Measurements from ENCODE around the gene DAPK1.

The DAPK1 gene

DNA sequence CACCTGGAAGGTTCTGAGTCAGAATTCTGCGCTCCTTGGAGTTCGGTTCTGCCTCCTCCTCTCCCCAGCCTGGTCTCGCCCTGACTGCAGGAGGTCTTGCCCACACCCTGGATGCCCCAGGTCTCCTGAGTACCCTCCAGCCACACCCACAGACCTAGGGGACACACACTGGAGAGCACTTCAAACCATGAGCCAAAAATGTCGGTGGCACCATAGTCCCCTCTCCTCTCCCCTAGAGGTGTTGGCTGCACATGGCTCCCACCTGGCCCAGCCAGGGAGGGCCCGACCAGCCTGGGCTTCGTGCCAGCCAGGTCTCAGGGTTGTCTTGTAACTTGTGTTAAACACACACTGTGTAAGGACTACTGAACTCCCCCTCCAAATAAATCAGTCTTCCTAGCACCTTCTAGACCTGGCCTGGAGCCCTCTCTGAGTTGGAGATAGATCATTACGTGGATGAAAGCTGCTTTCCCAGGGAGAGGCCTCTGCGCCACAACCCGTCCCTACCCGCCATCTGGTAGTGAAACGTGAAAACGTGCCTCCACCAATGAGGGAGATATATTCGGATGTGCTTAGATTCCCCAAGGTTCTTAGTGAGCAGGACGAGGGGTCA lies 178.3 kb downstream of the DAPK1 start:
- no peak for DNase-seq

DNA sequence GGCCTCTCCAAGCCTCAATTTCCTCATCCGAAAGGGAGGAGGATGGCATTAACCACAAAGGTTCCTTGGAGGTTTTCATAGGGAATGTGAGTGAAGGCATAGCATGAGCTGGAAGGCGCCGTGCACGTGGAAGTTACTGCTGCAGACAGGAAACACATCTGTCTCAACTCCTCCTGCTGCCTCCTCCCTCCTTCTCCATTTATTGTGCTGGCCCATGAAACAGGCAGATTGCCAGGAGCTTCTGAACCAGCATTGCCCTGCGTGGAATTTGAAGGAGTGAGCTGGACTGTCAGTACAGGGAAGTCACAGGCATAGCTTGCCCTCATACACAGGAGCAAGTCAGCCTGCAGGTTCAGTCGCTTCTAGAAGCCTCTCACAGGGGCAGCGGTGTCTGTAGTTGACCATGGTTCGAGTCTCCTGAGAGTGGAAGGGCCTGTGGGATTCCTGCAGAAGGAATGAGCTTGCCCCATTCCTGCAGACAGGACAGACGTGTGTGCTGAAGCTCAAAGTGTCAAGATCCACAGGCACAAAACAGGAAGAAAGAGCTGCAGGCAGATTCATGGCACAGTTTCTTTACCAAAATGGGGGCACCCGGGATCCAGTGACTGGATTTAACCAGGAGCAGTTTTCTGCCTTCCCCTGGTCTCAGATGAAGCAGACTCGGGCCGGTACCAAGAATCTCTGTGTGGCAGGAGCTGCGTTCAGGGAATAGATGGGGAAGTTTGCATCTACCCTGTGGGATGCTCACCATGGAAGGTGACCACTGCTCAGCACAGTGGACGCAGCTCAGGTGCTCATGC lies 179.5 kb downstream of the DAPK1 start:
- DNase-seq = no peak

DNA sequence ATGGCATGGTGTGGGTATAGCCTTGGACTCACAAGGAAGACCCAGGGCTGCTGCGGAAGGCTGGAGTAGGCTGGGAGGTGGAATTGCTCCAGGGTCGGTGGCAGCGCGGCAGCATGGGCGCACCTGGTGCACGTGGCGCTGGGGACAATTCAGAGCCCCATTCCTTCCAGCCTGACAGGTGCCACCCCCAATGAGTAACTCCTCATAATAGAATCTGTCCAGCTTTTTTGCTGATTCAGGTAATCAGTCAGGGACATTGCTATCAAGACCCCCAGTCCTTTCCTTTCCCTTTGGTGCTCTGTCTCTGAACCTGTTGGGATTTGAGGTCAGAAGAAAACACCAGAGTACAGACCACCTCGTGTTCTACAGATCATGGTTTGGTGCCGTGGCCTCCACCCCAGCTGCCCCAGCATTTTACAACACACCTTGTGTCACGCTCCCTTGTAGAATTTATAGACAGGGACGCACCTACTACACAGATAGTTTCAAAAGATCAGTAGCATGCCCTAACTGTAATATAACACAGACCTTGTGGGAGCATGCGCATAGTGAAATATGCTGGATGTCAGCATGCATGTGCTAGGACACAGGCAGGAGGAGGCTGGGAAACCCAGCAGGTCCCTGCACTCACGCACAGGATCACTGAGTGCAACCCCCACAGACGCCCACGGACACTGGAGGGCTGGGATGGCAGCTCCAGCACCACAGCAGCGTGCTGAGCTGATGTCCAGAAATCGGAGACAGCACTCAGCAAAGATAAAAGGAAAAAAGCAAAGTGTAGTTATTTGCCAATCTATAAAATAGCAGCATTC lies 180.3 kb downstream of the DAPK1 start:
- DNase-seq = no peak

DNA sequence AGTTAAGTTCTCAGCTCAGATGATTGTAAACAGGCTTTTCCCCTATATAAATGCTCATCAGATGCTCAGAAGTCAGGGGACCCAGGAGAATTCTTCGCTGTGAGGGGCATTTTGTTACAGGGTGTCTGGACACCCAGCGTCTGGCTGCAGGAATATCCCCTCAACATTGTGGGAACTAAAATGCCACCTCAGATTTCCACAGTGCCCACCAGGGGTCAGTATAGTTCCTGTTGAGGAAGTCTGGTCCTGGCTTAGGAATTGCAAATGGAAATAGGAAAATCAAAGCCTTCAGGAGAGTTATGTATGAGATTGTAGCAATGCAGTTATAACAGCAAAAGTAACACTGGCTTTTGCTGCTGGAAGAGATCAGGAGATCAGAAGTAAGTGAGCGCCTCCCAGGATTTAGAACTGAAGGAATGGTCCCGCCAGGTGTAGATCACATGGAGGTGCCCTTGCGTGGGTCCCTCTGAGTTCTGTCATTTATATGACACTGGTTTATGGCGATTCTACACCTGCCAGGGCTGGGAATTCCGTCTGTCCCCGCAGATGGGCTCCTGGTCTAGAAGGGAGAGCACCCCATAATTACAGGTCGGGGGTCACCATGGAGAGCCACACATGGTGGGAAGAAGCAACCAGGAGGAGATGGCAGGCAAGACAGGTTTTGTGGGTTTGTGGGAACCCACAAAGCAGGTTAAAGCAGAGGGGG lies 181.1 kb downstream of the DAPK1 start:
- DNase-seq = peak; percentile 25

DNA sequence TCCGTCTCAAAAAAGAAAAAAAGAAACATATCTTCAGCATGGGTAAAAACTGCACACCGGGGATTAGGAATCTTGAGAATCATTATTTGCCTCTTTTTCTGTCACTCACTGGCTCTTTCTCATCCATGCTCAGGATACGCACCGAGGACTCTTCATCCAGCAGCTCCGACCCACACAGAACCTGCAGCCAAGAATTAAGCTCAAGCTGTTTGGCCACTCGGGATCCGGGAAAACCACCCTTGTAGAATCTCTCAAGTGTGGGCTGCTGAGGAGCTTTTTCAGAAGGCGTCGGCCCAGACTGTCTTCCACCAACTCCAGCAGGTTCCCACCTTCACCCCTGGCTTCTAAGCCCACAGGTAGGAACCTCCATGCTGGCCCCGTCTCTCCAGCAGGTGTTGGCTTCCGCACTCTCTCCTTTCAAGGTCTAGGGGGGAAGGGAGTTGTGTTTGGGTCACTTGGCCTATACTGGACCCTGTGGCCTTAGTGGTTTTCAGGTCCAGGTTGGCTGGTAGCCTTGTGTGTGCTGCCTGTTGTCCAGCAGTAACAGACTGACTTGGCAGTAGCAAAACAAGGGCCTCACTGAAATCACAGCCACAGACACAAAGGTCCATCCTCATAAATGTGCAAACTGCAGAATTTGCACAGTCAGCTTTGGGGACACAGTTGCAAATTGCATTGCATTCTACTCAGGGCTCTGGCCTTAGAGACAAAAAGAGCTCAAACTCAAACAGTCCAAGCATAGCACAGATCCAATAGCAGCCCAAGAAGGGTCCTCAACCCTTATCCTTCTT lies 183.8 kb downstream of the DAPK1 start:
- DNase-seq = no peak

DNA sequence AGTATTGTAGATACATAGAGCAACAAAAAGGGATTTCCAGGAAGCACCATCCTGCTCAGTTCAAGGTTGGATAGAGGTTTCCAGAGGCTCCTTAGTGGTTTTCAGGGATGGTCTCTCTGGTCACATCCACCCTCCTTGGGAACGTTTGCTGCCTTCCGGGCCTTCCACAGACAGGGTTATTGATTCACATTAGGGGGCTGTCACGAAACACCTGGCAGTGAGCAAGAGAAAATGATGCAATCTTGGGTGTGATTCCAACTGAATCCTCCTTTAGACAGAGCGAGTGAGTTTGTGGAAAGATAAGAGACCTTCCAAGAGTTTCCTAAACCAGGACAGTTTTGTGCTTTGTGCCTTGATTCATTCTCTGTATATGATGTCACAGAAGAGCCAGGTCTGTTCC lies 184.4 kb downstream of the DAPK1 start:
- DNase-seq = no peak

DNA sequence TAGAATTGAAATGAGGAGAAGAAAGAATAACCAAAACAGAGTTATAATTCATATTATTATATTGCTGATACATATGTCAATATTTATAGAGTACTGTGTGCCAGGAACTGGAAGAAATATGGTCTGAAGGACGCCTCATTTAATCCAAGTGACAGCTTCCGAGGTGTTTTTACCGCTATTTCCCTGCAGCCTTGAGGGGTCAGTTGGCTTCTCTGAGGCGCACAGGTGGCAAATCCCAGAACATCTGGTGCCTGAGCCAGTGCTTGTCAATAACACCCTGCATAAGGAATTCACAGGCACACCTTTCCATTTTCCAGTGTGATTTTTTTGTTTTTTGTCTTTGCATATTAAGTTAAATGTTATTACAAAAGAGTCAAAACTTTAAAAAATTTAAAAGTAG lies 185.0 kb downstream of the DAPK1 start:
- no peak for DNase-seq

DNA sequence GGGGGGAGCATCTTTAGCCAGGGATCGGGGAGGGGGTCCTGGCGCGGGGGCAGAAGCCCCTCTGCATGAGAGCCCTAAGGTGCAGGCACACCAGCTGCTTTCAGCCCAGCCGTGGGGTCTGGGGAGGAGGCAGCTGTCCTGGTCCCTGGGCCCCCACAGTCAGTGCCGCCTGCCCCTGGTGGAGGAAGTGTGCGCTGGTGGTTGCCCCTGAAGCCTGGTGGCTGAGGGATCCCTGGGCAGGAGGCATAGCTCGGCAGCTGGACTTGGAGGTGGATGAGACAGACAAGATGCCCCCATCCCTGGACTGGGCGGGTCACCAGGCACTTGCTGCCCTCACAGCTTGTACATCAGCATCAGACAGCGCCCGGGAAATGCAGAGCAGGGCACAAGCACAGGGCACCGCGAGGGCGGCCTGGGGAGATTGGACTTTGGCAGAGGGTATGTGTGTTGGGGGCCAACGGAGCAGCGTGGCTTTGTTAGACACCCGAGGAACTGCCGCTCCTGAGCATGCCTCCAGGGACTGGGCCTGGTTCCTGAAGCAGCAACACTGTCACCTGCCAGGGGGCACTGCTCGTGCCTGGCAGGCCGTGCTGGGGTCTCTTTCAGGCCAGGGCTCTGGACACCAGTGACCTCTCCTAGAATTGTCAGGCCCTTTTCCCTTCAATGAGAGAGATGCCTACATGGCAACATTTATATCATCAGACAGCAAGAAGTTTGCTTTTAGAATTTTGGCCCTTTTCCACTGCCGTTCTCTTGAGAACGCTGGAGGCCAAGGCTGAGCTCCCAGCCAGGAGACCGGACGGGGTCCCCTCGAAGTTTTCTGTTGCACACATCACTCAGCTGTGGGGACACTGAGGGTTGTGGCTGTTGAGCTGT lies 186.3 kb downstream of the DAPK1 start:
- DNase-seq = no peak

DNA sequence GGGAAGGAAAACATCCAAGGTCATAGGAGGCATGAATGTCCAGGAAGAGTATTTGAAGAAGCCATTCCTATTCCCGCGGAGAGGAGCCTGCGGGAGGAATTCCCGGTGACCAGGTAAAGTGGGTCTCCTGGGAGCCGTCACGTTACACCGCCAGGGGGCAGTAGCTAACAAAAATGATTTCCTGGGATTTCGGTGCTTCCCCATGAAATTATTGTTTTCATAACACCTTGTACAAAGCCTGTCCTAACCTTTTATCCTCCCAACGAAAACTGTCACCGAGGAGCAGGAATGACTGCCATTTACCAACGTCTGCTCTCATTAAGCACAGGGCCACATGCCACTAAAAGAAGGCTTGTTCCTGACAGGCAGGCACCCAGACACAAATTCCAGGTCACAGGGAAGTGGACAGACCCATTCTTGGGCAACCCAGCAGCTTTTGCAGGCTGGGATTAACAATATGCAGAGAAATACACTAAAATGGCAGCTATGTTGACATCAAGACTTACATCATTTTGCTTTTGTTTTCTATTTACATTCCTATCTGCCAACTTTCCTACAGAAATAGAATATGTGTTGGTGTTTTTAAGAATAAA lies 187.1 kb downstream of the DAPK1 start:
- no peak for DNase-seq

DNA sequence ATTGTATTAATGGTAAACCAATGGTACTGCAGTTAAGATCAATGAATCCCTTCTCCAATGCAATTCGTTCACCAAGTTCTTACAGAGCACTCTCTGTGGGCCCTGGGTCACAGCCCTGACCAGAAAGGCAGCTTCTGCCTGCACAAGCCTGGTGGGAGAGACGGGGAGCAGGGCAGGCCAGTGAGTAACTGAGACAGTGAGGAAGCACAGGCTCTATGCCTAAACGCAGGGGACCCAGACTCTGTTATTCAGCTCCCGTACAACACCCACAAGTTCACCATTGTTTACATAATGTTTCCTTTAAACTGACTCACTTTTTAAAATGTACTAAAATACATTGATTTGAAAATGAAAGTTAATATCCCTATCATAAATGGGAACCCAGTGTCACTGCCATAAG lies 187.8 kb downstream of the DAPK1 start:
- DNase-seq = no peak

DNA sequence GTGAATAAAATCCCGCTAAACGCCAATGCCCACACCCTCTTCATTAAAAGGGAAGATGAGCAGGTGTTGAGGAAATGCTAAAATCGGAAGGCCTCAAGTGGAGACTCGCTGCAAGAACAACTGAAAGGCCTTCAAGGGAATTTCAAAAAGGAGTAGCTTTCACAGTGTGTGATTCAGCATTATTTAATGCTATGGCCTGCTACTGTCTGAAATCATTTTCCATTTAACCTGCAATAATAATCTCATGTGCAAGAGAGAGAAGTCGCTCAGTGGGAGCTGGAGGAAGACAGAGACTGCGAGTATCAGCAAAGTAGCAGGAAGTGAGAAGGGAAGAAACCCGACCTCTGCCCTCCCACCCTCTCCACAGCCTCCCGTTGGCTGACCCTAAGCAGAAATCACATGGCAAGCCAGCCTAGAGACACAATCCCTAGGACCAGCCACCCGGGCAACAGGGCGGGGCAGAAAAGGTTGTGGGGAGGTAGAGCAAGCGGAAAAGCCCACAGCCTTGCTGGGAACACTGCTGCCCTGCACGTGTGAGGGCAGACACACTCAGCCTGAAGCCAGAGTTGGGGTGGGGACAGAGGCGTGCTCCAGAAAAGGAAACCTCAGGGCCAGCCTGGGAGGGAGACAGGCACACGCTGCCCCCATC lies 188.3 kb downstream of the DAPK1 start:
- no peak for DNase-seq

DNA sequence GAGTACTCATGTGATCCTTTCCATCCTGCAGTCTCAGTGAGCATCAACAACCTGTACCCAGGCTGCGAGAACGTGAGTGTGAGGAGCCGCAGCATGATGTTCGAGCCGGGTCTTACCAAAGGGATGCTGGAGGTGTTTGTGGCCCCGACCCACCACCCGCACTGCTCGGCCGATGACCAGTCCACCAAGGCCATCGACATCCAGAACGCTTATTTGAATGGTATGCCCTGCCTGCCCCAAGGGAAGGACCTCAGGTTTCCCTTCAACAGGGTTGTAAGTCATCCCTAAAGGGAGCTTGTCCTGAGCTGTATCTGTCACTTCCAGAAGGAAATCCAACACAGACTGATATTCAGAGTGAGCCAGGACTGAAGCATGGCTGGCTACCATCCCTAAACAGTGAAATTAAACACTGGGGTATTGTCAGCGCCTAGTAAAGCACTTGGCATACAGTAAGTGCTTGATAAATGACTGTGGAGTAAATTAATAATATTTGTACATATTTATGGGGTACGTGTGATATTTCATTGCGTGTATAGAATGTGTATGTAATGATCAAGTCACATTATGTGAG lies 188.9 kb downstream of the DAPK1 start:
- DNase-seq = no peak

DNA sequence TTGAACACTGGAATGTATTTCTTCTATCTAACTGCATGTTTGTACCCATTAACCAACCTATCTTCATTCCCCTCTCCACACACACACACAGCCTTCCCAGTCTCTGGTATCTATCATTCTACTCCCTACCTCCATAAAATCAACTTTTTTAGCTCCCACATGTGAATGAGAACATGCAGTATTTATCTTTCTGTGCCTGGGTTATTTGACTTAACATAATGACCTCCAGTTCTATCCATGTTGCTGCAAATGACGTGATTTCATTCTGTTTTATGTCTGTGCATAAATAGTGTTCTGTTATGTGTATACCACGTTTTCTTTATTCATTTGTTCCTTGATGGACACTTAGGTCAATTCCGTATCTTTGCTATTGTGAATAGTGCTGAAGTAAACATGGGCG lies 189.5 kb downstream of the DAPK1 start:
- no peak for DNase-seq

DNA sequence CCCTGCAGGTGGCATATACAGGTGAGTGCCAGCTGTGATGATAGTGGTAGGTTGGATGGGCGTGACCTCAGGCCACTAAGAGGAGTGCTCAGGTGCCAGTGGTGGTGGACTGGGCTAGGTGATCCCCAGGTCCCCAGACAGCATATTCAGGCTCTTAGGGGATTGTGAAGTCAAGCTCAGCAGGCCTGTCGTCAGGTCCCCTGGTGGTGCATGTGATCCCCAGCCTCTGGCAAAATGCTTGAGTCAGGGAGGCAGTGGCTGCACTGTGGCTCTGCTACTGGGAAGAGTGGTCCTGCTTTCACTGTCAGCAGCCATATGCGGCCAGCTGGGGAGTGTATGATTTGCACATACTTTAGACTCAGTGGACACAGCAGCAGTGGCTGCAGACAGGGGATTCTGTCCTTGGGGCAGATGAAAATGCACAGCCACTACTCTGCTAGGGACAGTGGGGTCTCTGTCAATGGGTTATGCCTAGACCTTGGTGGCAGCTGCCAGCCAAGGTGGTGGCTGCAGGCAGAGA lies 196.6 kb downstream of the DAPK1 start:
- DNase-seq = no peak

DNA sequence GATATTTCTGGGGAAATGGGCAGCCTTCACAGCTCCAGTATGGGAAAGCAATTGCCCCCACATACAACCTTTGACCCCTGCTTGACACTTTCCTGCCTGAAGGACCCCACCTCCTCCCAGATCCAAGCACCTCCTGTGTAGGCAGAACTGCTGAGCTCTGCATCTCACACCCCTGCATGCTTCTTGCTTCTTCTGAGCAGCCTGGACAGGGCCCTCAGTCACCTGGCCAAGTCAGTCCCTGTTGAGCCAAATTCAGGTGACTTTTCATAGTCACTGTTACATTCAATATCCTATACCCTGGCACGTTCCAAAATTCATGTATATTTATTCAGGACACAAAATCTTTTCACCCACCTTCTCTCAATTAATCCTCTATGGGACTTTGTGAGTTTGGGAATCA lies 197.9 kb downstream of the DAPK1 start:
- no peak for DNase-seq

DNA sequence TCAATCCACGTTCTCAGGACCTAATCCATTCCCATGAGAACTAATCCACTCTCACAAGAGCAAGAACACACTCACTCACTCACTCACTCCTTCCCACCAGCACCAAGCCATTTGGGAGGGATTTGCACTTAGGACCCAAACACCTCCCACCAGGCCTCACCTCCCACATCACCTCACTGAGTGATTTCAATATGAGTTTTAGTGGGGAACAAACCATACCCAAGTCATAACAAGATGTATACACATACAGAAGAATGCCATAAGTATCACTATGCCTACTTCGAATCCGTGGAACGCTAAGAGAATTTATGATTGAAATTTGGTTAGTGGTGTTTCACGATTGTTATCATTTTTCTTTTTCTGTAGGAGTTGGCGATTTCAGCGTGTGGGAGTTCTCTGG lies 199.0 kb downstream of the DAPK1 start:
- DNase-seq = no peak

DNA sequence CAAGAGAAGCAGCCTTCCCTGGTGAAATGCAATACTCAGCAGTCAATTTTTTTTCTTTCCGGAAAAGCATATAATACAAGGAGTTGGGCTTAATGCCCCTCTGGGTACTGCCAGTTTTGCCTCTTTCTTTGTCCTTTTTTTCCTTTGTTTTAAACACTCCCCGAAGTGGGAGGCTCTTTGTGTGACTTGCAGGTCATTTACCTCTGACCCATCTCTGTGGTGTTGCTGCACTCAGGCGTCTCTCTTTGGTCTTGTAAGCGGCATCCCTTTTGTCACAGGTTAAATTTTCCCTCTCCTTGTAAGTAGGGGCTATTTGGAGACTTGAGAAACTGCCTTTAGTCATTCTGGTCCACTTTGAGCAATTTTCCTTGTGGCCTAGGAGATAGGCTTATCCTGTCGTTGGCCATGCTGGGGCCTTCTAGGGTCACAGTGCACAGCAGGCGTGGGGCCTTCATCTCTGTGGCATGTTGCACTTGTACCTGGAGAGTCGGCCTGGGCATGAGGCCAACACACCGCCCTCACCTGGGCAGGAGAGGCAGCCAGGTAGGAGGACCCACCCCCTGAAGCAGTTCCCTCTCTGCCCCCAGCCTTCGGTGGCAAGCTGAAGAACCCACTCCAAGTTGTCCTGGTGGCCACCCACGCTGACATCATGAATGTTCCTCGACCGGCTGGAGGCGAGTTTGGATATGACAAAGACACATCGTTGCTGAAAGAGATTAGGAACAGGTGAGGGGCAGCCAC lies 200.6 kb downstream of the DAPK1 start:
- no peak for DNase-seq

DNA sequence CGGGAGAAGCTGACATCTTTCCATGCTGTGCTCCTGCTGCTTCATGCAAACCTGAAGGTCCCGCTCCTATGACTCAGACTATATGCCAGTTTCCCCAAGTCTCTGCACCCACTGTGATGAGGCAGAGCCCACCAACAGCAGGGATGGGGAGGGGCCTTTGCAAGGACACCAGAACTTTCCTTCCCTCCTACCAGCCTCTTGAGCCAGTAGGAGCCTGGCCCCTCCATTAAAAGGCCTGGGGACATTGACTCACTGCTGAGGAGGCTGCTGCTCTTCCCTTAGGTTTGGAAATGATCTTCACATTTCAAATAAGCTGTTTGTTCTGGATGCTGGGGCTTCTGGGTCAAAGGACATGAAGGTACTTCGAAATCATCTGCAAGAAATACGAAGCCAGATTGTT lies 202.2 kb downstream of the DAPK1 start:
- no peak for DNase-seq

DNA sequence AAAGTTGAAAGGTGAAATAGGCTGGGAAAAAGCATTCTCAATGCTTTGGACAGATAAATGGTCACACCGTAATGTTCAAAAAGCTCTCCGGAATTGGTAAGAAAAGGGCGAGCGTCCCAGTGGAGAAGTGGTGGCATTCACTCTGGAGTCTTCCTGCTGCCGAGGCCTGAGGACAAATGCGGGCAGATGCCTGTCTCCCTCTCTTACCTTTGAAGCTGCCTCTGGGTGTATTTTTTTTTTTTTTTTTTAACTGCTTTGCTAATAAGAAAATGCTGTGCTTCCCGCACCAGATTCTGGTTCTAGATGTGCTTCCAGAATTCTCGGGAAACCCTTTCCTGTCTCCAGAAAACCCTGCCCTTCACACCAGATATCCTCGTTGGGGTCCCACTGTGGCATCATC lies 203.8 kb downstream of the DAPK1 start:
- DNase-seq = no peak

All from NCI-H2029 treated with DMSO at 0.1 percent for 48 hours (cell line).